ENCODE measurements around the gene PSMA3.

Gene PSMA3

DNA sequence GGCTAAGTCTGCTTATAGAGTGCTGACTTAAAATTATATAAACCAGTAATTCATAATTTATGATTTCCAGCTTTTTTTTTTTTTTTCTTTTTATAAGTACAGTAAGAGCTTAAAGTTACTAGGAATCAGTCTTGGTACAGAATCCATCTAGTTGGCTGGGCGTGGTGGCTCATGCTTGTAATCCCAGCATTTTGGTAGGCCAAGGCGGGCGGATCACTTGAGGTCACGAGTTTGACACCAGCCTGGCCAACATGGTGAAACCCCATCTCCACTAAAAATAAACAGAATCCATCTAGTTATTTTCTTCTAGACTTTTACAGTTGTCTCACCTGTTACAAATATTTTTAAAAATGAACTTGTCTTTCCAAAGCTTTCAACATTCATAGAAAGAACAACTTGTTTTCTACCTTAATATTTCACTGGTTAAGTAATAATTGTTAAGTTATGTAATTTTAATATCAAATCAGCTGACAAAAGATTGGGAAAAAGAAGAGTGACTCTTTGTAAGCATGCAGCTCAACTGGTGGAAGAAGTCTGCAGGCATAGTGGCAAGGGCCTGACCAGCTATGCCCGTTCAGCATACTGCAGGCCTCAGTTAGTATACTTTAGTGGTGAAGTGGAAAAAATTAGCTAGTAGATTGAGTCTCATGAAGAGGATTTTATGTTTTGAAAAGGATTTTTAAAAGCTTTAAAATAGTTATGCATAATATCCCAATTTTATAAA lies 17.4 kb upstream of the PSMA3 start:
- CTCF ChIA-PET = no interaction called here
- H3K4me3 ChIP-seq (ENCODE audit: low read depth, low read length) = no peak overlapping the region
- H3K27ac ChIP-seq (ENCODE audit: extremely low read depth, low read depth, low read length) = no peak overlapping the region
- TF ChIP-seq ZNF843 (tag by site-specific recombination; IDR thresholded peaks at IDR 0.05) (no peak), ZNF37A (tag by site-specific recombination; IDR thresholded peaks at IDR 0.05) (no peak), ZNF600 (tag by site-specific recombination; IDR thresholded peaks at IDR 0.05) (no peak), ZNF560 (tag by site-specific recombination; IDR thresholded peaks at IDR 0.05; ENCODE audit: borderline replicate concordance) (no peak), ZNF501 (tag by site-specific recombination; IDR thresholded peaks at IDR 0.05) (no peak), YY1 (tag by site-specific recombination; IDR thresholded peaks at IDR 0.05) (no peak), ZBTB20 (tag by site-specific recombination; IDR thresholded peaks at IDR 0.05) (no peak), ZBTB7A (tag by site-specific recombination; IDR thresholded peaks at IDR 0.05; ENCODE audit: low read depth) (no peak), PRDM1 (tag by site-specific recombination; IDR thresholded peaks at IDR 0.05) (no peak), ZBTB21 (tag by site-specific recombination; IDR thresholded peaks at IDR 0.05) (no peak), ZNF837 (tag by site-specific recombination; IDR thresholded peaks at IDR 0.05) (no peak), ZNF76 (tag by site-specific recombination; IDR thresholded peaks at IDR 0.05; ENCODE audit: borderline replicate concordance, low read depth) (no peak)
- TF ChIP-seq, protein P1, sequence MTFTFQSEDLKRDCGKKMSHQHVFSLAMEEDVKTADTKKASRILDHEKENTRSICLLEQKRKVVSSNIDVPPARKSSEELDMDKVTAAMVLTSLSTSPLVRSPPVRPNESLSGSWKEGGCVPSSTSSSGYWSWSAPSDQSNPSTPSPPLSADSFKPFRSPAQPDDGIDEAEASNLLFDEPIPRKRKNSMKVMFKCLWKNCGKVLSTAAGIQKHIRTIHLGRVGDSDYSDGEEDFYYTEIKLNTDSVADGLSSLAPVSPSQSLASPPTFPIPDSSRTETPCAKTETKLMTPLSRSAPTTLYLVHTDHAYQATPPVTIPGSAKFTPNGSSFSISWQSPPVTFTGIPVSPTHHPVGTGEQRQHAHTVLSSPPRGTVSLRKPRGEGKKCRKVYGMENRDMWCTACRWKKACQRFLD (tag by site-specific recombination; IDR thresholded peaks at IDR 0.05) = no peak
- H3K36me3 ChIP-seq (ENCODE audit: control insufficient read depth in 2 of 2, insufficient read depth in 1 of 2, low read length in 2 of 2) = peaks cover 12 to 21% of the 10 kb centered on the region in 2 experiments; a peak in 2 of 3 replicates
- no peaks in the 10 kb centered on the region for H3K9me3 ChIP-seq (ENCODE audit: control insufficient read depth, insufficient read depth, low read depth, low read length)
- H3K4me1 ChIP-seq (ENCODE audit: control insufficient read depth, insufficient read depth, low read length) = no peaks in the 10 kb centered on the region
- POLR2A ChIA-PET = no interaction called here

DNA sequence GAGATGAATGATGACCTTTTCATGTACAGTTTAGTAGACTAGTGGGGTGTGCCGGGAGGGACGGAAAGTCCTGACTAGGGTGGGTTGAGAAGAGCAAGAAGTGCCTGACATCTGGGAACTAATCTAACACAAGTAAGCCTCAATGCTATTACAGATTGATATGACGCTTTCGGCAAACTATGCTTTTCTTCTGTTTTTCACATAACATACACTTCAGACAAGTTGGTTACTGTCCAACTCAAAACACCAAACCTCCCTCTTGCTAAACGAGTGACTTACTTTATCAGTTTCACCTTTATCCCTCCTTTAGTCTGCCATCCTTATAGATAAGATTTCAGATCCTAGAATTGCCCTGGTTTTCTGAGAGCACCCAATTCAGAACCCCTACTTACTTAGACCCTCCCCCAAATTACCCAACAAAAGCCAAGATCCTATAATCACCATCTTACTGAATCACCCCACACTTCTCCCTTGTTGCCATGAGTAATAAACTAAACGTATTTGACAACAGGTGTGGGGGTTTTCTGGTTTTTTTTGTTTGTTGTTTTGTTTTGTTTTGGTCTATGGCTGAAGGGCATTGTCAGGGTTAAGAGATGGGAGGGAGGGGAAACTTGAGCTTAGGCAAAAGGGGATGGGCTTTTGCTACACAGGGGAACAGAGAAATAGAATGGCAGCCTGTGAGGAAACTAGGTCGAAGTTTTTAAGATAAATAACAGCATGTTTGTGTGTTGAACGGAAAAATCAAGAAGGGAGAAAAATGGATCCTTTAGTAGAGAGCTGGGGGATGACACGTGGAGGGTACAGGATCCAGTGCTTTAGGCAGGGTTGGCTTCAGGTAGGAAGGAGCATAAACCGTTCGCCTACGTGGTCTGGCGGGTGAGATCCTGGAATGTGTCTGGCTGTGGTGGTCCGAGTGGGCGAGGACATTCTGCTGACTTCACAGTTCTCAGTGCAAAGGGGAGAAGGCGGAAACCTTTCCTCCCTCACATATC lies 6.1 kb upstream of the PSMA3 start:
- CTCF ChIA-PET = interaction anchor here (0.6 kb wide), 1 partner anchor 9 kb away, joined by 3 read pairs; no protein-coding TSS in a partner anchor
- H3K4me3 ChIP-seq (ENCODE audit: low read depth, low read length) = no peak overlapping the region
- POLR2A ChIA-PET = interaction anchor here (0.6 to 0.8 kb wide), 4 partner anchors 9 to 1642 kb away, joined by 3 to 4 read pairs (median 3); partner anchors contain the start of gene ARID4A
- H3K9me3 ChIP-seq (ENCODE audit: control insufficient read depth, insufficient read depth, low read depth, low read length) = no peaks in the 10 kb centered on the region
- H3K36me3 ChIP-seq (ENCODE audit: control insufficient read depth in 2 of 2, insufficient read depth in 1 of 2, low read length in 2 of 2) = peaks cover 0 to 6% of the 10 kb centered on the region in 2 experiments; a peak in 2 of 3 replicates
- H3K27ac ChIP-seq (ENCODE audit: extremely low read depth, low read depth, low read length) = no peak overlapping the region
- H3K4me1 ChIP-seq (ENCODE audit: control insufficient read depth, insufficient read depth, low read length) = 0 out of 2 replicates have a peak, but pooled peaks cover 2% of the 10 kb centered on the region
- TF ChIP-seq ZNF121 (tag by site-specific recombination; IDR thresholded peaks at IDR 0.05) (peak; percentile 94), ZNF335 (tag by site-specific recombination; conservative IDR thresholded peaks at IDR 0.05) (peak; percentile 47), ZBTB20 (tag by site-specific recombination; IDR thresholded peaks at IDR 0.05) (peak; percentile 53), ZNF394 (tag by site-specific recombination; IDR thresholded peaks at IDR 0.05; ENCODE audit: borderline replicate concordance) (no peak), ZFHX2 (tag by site-specific recombination; conservative IDR thresholded peaks at IDR 0.05) (peak; percentile 89), EGR2 (tag by site-specific recombination; IDR thresholded peaks at IDR 0.05; ENCODE audit: low read depth) (peak; percentile 88), SCRT2 (tag by site-specific recombination; IDR thresholded peaks at IDR 0.05) (peak; percentile 71), ZNF600 (tag by site-specific recombination; IDR thresholded peaks at IDR 0.05) (peak; percentile 51; the same call in 1 of the 2 replicates), ZBTB17 (tag by site-specific recombination; IDR thresholded peaks at IDR 0.05) (peak; percentile 64; the same call in 1 of the 2 replicates), BCL11B (tag by site-specific recombination; IDR thresholded peaks at IDR 0.05; ENCODE audit: low read depth) (no peak), ZNF768 (tag by site-specific recombination; IDR thresholded peaks at IDR 0.05) (no peak)
- TF ChIP-seq, protein P2, sequence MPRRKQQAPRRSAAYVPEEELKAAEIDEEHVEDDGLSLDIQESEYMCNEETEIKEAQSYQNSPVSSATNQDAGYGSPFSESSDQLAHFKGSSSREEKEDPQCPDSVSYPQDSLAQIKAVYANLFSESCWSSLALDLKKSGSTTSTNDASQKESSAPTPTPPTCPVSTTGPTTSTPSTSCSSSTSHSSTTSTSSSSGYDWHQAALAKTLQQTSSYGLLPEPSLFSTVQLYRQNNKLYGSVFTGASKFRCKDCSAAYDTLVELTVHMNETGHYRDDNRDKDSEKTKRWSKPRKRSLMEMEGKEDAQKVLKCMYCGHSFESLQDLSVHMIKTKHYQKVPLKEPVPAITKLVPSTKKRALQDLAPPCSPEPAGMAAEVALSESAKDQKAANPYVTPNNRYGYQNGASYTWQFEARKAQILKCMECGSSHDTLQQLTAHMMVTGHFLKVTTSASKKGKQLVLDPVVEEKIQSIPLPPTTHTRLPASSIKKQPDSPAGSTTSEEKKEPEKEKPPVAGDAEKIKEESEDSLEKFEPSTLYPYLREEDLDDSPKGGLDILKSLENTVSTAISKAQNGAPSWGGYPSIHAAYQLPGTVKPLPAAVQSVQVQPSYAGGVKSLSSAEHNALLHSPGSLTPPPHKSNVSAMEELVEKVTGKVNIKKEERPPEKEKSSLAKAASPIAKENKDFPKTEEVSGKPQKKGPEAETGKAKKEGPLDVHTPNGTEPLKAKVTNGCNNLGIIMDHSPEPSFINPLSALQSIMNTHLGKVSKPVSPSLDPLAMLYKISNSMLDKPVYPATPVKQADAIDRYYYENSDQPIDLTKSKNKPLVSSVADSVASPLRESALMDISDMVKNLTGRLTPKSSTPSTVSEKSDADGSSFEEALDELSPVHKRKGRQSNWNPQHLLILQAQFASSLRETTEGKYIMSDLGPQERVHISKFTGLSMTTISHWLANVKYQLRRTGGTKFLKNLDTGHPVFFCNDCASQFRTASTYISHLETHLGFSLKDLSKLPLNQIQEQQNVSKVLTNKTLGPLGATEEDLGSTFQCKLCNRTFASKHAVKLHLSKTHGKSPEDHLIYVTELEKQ (tag by site-specific recombination; IDR thresholded peaks at IDR 0.05; ENCODE audit: borderline replicate concordance) = no peak
- TF ChIP-seq, protein P3, sequence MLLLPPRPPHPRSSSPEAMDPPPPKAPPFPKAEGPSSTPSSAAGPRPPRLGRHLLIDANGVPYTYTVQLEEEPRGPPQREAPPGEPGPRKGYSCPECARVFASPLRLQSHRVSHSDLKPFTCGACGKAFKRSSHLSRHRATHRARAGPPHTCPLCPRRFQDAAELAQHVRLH (tag by site-specific recombination; IDR thresholded peaks at IDR 0.05) = no peak
- TF ChIP-seq, protein P4, sequence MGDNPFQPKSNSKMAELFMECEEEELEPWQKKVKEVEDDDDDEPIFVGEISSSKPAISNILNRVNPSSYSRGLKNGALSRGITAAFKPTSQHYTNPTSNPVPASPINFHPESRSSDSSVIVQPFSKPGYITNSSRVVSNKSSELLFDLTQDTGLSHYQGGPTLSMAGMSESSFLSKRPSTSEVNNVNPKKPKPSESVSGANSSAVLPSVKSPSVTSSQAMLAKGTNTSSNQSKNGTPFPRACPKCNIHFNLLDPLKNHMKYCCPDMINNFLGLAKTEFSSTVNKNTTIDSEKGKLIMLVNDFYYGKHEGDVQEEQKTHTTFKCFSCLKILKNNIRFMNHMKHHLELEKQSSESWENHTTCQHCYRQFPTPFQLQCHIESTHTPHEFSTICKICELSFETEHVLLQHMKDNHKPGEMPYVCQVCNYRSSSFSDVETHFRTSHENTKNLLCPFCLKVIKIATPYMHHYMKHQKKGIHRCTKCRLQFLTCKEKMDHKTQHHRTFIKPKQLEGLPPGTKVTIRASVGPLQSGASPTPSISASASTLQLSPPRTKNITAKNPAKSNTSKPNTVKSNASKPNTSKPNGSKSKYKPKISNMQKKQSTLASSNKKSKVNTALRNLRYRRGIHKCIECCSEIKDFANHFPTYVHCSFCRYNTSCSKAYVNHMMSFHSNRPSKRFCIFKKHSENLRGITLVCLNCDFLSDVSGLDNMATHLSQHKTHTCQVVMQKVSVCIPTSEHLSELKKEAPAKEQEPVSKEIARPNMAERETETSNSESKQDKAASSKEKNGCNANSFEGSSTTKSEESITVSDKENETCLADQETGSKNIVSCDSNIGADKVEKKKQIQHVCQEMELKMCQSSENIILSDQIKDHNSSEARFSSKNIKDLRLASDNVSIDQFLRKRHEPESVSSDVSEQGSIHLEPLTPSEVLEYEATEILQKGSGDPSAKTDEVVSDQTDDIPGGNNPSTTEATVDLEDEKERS (tag by site-specific recombination; IDR thresholded peaks at IDR 0.05) = no peak

All from HEK293 (cell line).